ENCODE measurements around the gene USP1.

GRCh38 chr1:62401034-62401760 is 35.7 kb upstream of the USP1 start:
- TF ChIP-seq CTCF (conservative IDR thresholded peaks at IDR 0.05) (no peak), ZFX (IDR thresholded peaks at IDR 0.05) (no peak)

Measured in C4-2B (cell line).